Measurements from ENCODE around the gene CEP89.
"Not testable (repeated sequence)": the region's sequence is repeated elsewhere in the genome, so short reads cannot be mapped to it uniquely, and the experiment has no call there.

DNA sequence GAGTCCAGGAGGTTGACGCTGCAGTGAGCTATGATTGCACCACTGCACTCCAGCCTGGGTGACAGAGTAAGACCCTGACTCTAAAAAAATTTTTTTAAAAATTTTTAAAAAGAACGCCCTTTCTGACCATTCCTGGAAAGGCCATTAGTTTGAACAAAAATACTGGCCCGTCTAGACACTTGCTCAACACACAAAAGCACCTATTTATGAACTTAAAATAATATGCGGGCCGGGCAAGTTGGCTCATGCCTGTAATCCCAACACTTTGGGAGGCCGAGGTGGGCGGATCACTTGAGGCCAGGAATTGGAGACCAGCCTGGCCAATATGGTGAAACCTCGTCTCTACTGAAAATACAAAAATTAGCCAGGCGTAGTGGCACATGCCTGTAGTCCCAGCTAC, 104.3 kb downstream of the CEP89 start:
- TF ChIP-seq, protein P1, sequence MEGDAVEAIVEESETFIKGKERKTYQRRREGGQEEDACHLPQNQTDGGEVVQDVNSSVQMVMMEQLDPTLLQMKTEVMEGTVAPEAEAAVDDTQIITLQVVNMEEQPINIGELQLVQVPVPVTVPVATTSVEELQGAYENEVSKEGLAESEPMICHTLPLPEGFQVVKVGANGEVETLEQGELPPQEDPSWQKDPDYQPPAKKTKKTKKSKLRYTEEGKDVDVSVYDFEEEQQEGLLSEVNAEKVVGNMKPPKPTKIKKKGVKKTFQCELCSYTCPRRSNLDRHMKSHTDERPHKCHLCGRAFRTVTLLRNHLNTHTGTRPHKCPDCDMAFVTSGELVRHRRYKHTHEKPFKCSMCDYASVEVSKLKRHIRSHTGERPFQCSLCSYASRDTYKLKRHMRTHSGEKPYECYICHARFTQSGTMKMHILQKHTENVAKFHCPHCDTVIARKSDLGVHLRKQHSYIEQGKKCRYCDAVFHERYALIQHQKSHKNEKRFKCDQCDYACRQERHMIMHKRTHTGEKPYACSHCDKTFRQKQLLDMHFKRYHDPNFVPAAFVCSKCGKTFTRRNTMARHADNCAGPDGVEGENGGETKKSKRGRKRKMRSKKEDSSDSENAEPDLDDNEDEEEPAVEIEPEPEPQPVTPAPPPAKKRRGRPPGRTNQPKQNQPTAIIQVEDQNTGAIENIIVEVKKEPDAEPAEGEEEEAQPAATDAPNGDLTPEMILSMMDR (IDR thresholded peaks at IDR 0.05; ENCODE audit: low read depth, low read length): not testable (repeated sequence)
- TF ChIP-seq EZH2phosphoT487 (IDR thresholded peaks at IDR 0.05; ENCODE audit: low read depth): not testable (repeated sequence)

All from OCI-LY3 (cell line).